Activated naive CD4-positive, alpha-beta T cell (primary cell): ENCODE data around the gene C19orf12.
A peak's percentile ranks its signal among the peaks of the same experiment; 100 is the strongest.

Experiments used
- DNase-seq, 4 experiments: peaks; one replicate each; lab custom pipeline; 2025; lab: John Stamatoyannopoulos, UW

The C19orf12 gene

DNA sequence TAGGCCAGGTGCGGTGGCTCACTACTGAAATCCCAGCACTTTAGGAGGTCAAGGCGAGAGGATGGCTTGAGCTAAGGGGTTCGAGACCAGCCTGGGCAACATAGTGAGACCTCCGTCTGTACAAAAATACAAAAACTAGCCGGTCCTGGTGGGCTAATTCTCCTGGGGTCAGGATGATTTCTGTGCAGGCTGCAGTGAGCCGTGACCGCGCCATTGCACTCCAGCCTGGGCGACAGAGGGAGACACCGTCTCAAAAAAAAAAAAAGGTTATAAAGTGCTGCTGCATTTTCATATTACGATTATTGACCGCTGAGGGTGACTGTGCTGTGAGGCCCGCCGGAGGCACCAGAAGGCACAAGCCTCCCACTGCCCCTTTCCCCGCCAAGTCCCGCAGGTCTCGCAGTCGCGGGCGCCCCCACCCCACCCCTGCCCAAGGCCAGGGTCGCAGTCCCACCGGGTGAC lies 50.3 kb downstream of the C19orf12 start:
- no peak for DNase-seq

- no peak for DNase-seq
Observed at GRCh38 chr19:29663861-29664752, 51.0 kb downstream of the C19orf12 start.

DNA sequence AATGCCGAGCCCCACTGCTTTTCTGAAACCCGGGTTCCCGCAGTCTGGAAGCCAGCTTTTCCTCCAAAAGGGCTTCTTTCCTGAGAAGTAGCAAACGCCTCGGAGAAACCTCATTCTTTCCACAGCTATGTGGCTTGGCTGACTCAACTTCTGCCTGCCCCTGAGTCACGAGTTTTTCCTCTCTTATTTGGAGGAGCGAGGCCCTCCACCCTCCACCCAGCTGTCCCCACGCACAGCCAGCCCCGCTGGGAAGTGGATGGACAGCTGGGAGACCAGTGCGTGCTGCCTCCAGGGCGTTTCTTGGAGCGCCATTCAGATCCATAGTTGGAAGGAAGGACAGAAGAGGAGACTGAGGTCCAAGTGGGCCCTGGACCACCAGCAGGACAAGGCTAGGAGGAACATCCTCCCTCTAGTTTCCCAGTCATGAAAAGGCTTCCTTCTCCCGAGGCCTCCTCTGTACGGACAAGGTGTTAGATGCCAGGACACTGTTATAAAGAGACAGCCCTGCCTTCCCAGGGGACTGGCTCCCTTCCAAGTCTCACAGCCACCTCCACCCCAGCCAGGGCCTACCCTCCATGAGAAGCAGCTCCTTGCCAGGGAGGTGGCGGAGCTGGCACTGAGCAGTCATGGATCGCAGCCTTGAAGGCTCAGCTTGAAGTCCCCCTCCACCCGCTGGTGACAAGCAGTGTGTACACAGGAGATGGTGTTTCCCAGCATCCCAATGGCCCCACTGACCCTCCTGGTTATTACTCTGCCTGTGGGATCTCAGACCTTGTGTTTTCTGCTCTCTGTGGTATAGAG lies 52.3 kb downstream of the C19orf12 start:
- no peak for DNase-seq

GRCh38 chr19:29662278-29662603 lies 52.8 kb downstream of the C19orf12 start:
- DNase-seq, result no peak

DNA sequence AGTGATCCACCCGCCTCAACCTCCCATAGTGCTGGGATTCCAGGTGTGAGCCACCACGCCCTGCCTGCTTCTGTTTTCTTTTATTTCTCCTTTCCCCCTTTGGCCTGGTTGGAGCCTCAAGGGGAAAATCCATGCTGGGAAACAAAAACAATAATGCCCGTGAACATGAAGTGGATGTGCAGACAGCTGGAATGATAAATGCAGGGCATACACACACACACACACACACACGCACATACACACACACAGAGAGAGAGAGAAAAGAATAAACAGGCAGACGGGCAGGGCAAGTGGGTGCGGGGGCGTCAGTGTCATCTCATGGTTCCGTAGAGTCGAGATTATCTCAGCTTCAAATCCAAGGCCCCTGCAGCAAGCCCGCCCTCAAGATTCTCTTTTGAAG lies 54.2 kb downstream of the C19orf12 start:
- peak in 1 of 4 experiments; percentile 18 for DNase-seq

GRCh38 chr19:29658221-29658991 lies 56.7 kb downstream of the C19orf12 start:
- no peak for DNase-seq

- DNase-seq, result no peak
Observed at GRCh38 chr19:29655648-29656335, 59.3 kb downstream of the C19orf12 start.

- DNase-seq, result no peak
Observed at GRCh38 chr19:29653398-29653797, 61.7 kb downstream of the C19orf12 start.

GRCh38 chr19:29651622-29652394 lies 63.3 kb downstream of the C19orf12 start:
- no peak for DNase-seq

DNA sequence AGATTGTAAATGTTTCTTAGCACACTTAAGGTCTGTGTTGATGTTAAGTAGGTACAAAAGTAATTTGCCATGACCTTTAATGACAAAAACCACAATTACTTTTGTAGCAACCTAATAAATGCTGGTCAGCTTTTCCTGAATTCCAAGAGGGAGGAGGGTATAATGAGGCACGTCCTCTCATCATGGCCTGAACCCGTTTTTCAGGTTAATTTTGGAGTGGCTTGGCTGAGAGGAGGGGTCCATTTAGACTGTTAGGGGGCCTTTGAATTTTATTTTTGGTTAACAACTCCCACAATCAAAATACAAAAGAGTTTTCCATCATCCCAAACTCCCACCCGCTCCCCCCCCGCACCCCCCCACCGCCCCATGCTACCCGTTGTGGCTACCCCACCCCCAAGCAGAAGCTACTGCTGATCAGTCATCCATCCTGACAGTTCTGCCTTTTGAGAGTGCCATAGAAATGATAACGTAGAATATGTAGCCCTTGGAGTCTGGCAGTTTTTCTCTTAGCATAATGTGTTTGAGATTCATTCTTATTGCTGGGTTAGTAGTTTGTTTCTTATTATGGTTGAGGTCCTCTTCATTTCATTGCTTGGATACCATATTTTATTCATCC lies 64.2 kb downstream of the C19orf12 start:
- no peak for DNase-seq
